ENCODE results near the gene MAP1LC3B2.

DNA sequence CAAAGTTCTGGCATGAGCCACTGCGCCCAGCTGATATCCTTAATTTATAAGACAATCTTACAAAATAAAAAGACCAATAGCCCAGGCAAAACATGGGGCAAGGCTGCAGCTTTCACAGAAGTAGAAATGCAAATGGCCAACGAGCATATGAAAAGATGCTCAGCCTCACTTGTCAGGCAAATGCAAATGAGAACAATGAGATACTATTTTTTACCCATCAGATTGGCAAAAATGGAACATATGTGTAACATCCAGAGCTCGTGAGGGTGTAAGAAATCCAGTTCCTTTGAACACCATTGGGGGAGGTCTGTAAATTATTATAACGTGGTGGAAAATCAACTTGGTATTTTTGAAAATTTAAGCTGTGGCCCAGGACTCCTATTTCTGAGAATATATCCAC lies 14.6 kb downstream of the MAP1LC3B2 start:
- TF ChIP-seq EZH2 (IDR thresholded peaks at IDR 0.05; ENCODE audit: borderline replicate concordance), result no peak
- TF ChIP-seq, protein P1, sequence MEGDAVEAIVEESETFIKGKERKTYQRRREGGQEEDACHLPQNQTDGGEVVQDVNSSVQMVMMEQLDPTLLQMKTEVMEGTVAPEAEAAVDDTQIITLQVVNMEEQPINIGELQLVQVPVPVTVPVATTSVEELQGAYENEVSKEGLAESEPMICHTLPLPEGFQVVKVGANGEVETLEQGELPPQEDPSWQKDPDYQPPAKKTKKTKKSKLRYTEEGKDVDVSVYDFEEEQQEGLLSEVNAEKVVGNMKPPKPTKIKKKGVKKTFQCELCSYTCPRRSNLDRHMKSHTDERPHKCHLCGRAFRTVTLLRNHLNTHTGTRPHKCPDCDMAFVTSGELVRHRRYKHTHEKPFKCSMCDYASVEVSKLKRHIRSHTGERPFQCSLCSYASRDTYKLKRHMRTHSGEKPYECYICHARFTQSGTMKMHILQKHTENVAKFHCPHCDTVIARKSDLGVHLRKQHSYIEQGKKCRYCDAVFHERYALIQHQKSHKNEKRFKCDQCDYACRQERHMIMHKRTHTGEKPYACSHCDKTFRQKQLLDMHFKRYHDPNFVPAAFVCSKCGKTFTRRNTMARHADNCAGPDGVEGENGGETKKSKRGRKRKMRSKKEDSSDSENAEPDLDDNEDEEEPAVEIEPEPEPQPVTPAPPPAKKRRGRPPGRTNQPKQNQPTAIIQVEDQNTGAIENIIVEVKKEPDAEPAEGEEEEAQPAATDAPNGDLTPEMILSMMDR (IDR thresholded peaks at IDR 0.05; ENCODE audit: poor library complexity), result no peak

Data from hepatocyte (in vitro differentiated cells).